ENCODE results near the gene P2RY14. TPM values are rescaled to one million over a fixed set of nuclear protein-coding genes. Genes with fewer than 3 reads are reported as not detected.

The P2RY14 gene
- total RNA-seq, 1 donor = not detected

GRCh38 chr3:151312972-151313371, 34.6 kb upstream of the P2RY14 start:
- no peak for TF ChIP-seq CTCF (IDR thresholded peaks at IDR 0.05; ENCODE audit: insufficient read depth, low read length)
- no peak for DNase-seq (ENCODE audit: low read depth)
- H3K4me3 ChIP-seq (ENCODE audit: low read depth, low read length) = no peak overlapping the region

- DNase-seq (ENCODE audit: low read depth) = no peak
- H3K4me3 ChIP-seq (ENCODE audit: low read depth, low read length) = no peak overlapping the region
- no peak for TF ChIP-seq CTCF (IDR thresholded peaks at IDR 0.05; ENCODE audit: insufficient read depth, low read length)
These were observed 31.2 kb upstream of the P2RY14 start for GRCh38 chr3:151309566-151309965.

GRCh38 chr3:151307583-151308488, 29.5 kb upstream of the P2RY14 start:
- DNase-seq (ENCODE audit: low read depth) = no peak
- TF ChIP-seq CTCF (IDR thresholded peaks at IDR 0.05; ENCODE audit: insufficient read depth, low read length) = no peak
- no peak overlapping the region for H3K4me3 ChIP-seq (ENCODE audit: low read depth, low read length)

GRCh38 chr3:151307131-151307530, 28.8 kb upstream of the P2RY14 start:
- no peak overlapping the region for H3K4me3 ChIP-seq (ENCODE audit: low read depth, low read length)
- no peak for TF ChIP-seq CTCF (IDR thresholded peaks at IDR 0.05; ENCODE audit: insufficient read depth, low read length)
- DNase-seq (ENCODE audit: low read depth) = no peak

GRCh38 chr3:151306168-151306810, 27.9 kb upstream of the P2RY14 start:
- no peak for TF ChIP-seq CTCF (IDR thresholded peaks at IDR 0.05; ENCODE audit: insufficient read depth, low read length)
- H3K4me3 ChIP-seq (ENCODE audit: low read depth, low read length) = no peak overlapping the region
- no peak for DNase-seq (ENCODE audit: low read depth)

- DNase-seq (ENCODE audit: low read depth) = no peak
- no peak for TF ChIP-seq CTCF (IDR thresholded peaks at IDR 0.05; ENCODE audit: insufficient read depth, low read length)
- H3K4me3 ChIP-seq (ENCODE audit: low read depth, low read length) = no peak overlapping the region
These were observed 27.4 kb upstream of the P2RY14 start for GRCh38 chr3:151305775-151306151.
